Measurements from ENCODE around the gene TCFL5. TPM values are rescaled to one million over a fixed set of nuclear protein-coding genes. Genes with fewer than 3 reads are reported as not detected.

TCFL5 gene
- total and polyA plus RNA-seq, 2 donors (not counting 3 experiments of a cell fraction or from before 2014, with no cell fraction given), result 4.4 to 11.1 TPM

DNA sequence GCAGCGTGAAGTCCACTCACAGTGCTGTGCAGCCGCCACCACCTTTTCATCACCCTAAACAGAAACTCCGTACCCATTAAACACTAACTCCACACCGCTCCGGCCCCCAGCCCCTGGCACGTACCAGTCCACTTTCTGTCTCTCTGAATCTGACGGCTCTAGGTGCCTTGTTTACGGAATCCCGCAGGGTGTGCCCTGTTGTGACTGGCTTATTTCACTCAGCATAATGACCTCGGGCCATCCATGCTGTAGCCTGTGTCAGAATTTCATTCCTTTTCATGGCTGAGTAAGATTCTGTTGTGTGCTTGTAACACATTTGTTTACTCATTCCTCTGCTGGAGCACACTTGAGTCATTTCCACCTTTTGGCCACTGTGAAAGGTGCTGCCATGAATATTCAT, 18.0 kb downstream of the TCFL5 start:
- DNase-seq (ENCODE audit: low read depth, low spot score) (no peak), FAIRE-seq (peak; percentile 28)
- Histone ChIP-seq H3K4me2 (ENCODE audit: insufficient read depth, low read length) (no peak overlapping the region), H3K9me3 (replicated peaks; ENCODE audit: control insufficient read depth, insufficient read depth, low read length) (no peaks in the 10 kb centered on the region), H3K9me1 (replicated peaks; ENCODE audit: control insufficient read depth, extremely low read depth, insufficient read depth, low read length) (no peaks in the 10 kb centered on the region), H4K20me1 (replicated peaks; ENCODE audit: control insufficient read depth, extremely low read depth, insufficient read depth, low read length) (no peaks in the 10 kb centered on the region), H3K27ac (ENCODE audit: insufficient read depth, low read depth, low read length) (no peak overlapping the region), H3K4me1 (ENCODE audit: control insufficient read depth, extremely low read depth, insufficient read depth, low read length) (no peaks in the 10 kb centered on the region), H3K9ac (replicated peaks; ENCODE audit: extremely low read depth, insufficient read depth, low read length) (no peak overlapping the region), H3K36me3 (ENCODE audit: control insufficient read depth in 2 of 2, extremely low read depth in 1 of 2, insufficient read depth in 2 of 2, low read length in 2 of 2) (no peaks in the 10 kb centered on the region), H3K4me3 (replicated peaks in 1 of 3; ENCODE audit: insufficient read depth in 1 of 3, low read depth in 1 of 3, low read length in 3 of 3) (no peak overlapping the region), H3K79me2 (ENCODE audit: control insufficient read depth, insufficient read depth, low read length) (no peaks in the 10 kb centered on the region), H2AFZ (ENCODE audit: low read depth, low read length) (no peak overlapping the region), H3K27me3 (ENCODE audit: control insufficient read depth in 2 of 2, insufficient read depth in 2 of 2, low read length in 2 of 2) (no peaks in the 10 kb centered on the region)
- CTCF ChIA-PET, result no interaction called here
- POLR2A ChIA-PET, result no interaction called here
- intact Hi-C loops (cut with micrococcal nuclease) (no loop called here), dilution Hi-C loops (cut with MboI; ENCODE audit: extremely low pct_ligation_motif_present, low sequenced_read_pairs) (no loop called here)
- no peak for TF ChIP-seq POLR2A (IDR thresholded peaks at IDR 0.05; ENCODE audit: low read depth, low read length)
- TF ChIP-seq, protein P1, sequence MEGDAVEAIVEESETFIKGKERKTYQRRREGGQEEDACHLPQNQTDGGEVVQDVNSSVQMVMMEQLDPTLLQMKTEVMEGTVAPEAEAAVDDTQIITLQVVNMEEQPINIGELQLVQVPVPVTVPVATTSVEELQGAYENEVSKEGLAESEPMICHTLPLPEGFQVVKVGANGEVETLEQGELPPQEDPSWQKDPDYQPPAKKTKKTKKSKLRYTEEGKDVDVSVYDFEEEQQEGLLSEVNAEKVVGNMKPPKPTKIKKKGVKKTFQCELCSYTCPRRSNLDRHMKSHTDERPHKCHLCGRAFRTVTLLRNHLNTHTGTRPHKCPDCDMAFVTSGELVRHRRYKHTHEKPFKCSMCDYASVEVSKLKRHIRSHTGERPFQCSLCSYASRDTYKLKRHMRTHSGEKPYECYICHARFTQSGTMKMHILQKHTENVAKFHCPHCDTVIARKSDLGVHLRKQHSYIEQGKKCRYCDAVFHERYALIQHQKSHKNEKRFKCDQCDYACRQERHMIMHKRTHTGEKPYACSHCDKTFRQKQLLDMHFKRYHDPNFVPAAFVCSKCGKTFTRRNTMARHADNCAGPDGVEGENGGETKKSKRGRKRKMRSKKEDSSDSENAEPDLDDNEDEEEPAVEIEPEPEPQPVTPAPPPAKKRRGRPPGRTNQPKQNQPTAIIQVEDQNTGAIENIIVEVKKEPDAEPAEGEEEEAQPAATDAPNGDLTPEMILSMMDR (IDR thresholded peaks at IDR 0.05; ENCODE audit: extremely low read depth in 1 of 2, insufficient read depth in 1 of 2, low read depth in 1 of 2, low read length in 2 of 2), result no peak
- BruUV-seq (replicated peaks), result TSS peak; percentile 9

DNA sequence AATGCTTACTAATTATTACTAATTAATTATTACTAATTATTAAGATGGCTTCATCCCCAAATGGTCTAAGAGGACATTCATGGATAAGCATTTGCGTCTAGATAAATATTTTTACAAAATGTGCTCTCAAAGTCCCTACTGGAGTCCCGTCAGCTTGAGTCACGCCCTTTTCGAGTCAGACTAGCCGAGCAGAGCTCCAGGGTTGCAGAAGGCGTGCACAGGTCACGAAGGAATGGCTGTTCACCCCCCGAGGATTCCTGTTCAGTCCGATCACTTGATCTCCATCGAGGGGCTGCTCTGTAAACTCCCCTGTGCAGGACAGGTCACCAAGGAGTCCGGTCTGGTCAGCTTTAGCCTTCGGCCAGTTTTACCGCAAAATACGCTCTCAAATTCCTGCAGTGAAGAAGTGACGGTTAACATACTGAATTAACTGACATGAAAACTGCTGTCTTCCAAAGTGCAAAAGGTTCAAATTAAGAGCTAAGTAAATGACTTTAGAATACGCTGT, 19.9 kb downstream of the TCFL5 start:
- FAIRE-seq (no peak), DNase-seq (ENCODE audit: low read depth, low spot score) (no peak)
- dilution Hi-C loops (cut with MboI; ENCODE audit: extremely low pct_ligation_motif_present, low sequenced_read_pairs) (no loop called here), intact Hi-C loops (cut with micrococcal nuclease) (no loop called here)
- no peak overlapping the region for H3K4me2 ChIP-seq (ENCODE audit: insufficient read depth, low read length)
- no peak overlapping the region for H3K9ac ChIP-seq (replicated peaks; ENCODE audit: extremely low read depth, insufficient read depth, low read length)
- no peaks in the 10 kb centered on the region for H3K36me3 ChIP-seq (ENCODE audit: control insufficient read depth in 2 of 2, extremely low read depth in 1 of 2, insufficient read depth in 2 of 2, low read length in 2 of 2)
- H2AFZ ChIP-seq (ENCODE audit: low read depth, low read length), result no peak overlapping the region
- ChIA-PET CTCF (no interaction called here), POLR2A (no interaction called here)
- H4K20me1 ChIP-seq (replicated peaks; ENCODE audit: control insufficient read depth, extremely low read depth, insufficient read depth, low read length), result no peaks in the 10 kb centered on the region
- no peaks in the 10 kb centered on the region for H3K4me1 ChIP-seq (ENCODE audit: control insufficient read depth, extremely low read depth, insufficient read depth, low read length)
- no peaks in the 10 kb centered on the region for H3K9me3 ChIP-seq (replicated peaks; ENCODE audit: control insufficient read depth, insufficient read depth, low read length)
- TF ChIP-seq, protein P1 (IDR thresholded peaks at IDR 0.05; ENCODE audit: extremely low read depth in 1 of 2, insufficient read depth in 1 of 2, low read depth in 1 of 2, low read length in 2 of 2), result no peak
- TF ChIP-seq POLR2A (IDR thresholded peaks at IDR 0.05; ENCODE audit: low read depth, low read length) (no peak), JUN (IDR thresholded peaks at IDR 0.05; ENCODE audit: borderline replicate concordance, insufficient read depth, insufficient read length, low read depth) (no peak), POLR2AphosphoS5 (IDR thresholded peaks at IDR 0.05; ENCODE audit: insufficient read depth, low read depth, low read length) (no peak), MYC (IDR thresholded peaks at IDR 0.05; ENCODE audit: low read depth, low read length) (no peak), EZH2 (IDR thresholded peaks at IDR 0.05; ENCODE audit: borderline replicate concordance, low read depth, low read length, severe bottlenecking) (no peak), GATA2 (IDR thresholded peaks at IDR 0.05; ENCODE audit: insufficient read depth, insufficient read length, low read depth, low read length) (no peak)
- TF ChIP-seq, protein P2, sequence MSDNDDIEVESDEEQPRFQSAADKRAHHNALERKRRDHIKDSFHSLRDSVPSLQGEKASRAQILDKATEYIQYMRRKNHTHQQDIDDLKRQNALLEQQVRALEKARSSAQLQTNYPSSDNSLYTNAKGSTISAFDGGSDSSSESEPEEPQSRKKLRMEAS (IDR thresholded peaks at IDR 0.05; ENCODE audit: insufficient read depth, insufficient read length), result no peak
- H3K79me2 ChIP-seq (ENCODE audit: control insufficient read depth, insufficient read depth, low read length), result no peaks in the 10 kb centered on the region
- H3K9me1 ChIP-seq (replicated peaks; ENCODE audit: control insufficient read depth, extremely low read depth, insufficient read depth, low read length), result no peaks in the 10 kb centered on the region
- H3K27me3 ChIP-seq (ENCODE audit: control insufficient read depth in 2 of 2, insufficient read depth in 2 of 2, low read length in 2 of 2), result no peaks in the 10 kb centered on the region
- H3K27ac ChIP-seq (ENCODE audit: insufficient read depth, low read depth, low read length), result no peak overlapping the region
- BruUV-seq (replicated peaks), result no TSS peak
- H3K4me3 ChIP-seq (replicated peaks in 1 of 3; ENCODE audit: insufficient read depth in 1 of 3, low read depth in 1 of 3, low read length in 3 of 3), result no peak overlapping the region

Data from endothelial cell of umbilical vein (primary cell).